ENCODE measurements around the gene NCR2. TPM values are rescaled to one million over a fixed set of nuclear protein-coding genes. Genes with fewer than 3 reads are reported as not detected.
A peak's percentile ranks its signal among the peaks of the same experiment; 100 is the strongest.

NCR2 gene
- total RNA-seq, 1 experiment from 2014 or later, result not detected

- H3K27me3 Mint-ChIP-seq (ENCODE audit: low read depth), result peaks cover 71% of the 10 kb centered on the region
- peaks cover 5% of the 10 kb centered on the region; the same call in 1 of the 2 replicates for H3K9me3 Mint-ChIP-seq
- peaks cover 23% of the 10 kb centered on the region for H3K4me1 Mint-ChIP-seq
- no peak overlapping the region for H3K4me3 Mint-ChIP-seq
- TF ChIP-seq RORB (CRISPR knock-in tag; IDR thresholded peaks at IDR 0.05), result no peak
- no peak for TF ChIP-seq ETV6 (CRISPR knock-in tag; IDR thresholded peaks at IDR 0.05)
- no peak for TF ChIP-seq ELF4 (CRISPR knock-in tag; IDR thresholded peaks at IDR 0.05; ENCODE audit: low read depth)
- TF ChIP-seq FOXJ3 (CRISPR knock-in tag; IDR thresholded peaks at IDR 0.05; ENCODE audit: borderline replicate concordance), result no peak
- TF ChIP-seq EMX1 (CRISPR knock-in tag; IDR thresholded peaks at IDR 0.05), result no peak
- TF ChIP-seq, protein P1, sequence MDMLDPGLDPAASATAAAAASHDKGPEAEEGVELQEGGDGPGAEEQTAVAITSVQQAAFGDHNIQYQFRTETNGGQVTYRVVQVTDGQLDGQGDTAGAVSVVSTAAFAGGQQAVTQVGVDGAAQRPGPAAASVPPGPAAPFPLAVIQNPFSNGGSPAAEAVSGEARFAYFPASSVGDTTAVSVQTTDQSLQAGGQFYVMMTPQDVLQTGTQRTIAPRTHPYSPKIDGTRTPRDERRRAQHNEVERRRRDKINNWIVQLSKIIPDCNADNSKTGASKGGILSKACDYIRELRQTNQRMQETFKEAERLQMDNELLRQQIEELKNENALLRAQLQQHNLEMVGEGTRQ (CRISPR knock-in tag; IDR thresholded peaks at IDR 0.05), result no peak
- no peak for TF ChIP-seq MYBL2 (CRISPR knock-in tag; IDR thresholded peaks at IDR 0.05)
- TF ChIP-seq, protein P2, sequence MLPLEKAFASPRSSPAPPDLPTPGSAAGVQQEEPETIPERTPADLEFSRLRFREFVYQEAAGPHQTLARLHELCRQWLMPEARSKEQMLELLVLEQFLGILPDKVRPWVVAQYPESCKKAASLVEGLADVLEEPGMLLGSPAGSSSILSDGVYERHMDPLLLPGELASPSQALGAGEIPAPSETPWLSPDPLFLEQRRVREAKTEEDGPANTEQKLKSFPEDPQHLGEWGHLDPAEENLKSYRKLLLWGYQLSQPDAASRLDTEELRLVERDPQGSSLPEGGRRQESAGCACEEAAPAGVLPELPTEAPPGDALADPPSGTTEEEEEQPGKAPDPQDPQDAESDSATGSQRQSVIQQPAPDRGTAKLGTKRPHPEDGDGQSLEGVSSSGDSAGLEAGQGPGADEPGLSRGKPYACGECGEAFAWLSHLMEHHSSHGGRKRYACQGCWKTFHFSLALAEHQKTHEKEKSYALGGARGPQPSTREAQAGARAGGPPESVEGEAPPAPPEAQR (CRISPR knock-in tag; IDR thresholded peaks at IDR 0.05), result no peak
- no peak for TF ChIP-seq CBFB (CRISPR knock-in tag; IDR thresholded peaks at IDR 0.05; ENCODE audit: low read depth)
- TF ChIP-seq, protein P3, sequence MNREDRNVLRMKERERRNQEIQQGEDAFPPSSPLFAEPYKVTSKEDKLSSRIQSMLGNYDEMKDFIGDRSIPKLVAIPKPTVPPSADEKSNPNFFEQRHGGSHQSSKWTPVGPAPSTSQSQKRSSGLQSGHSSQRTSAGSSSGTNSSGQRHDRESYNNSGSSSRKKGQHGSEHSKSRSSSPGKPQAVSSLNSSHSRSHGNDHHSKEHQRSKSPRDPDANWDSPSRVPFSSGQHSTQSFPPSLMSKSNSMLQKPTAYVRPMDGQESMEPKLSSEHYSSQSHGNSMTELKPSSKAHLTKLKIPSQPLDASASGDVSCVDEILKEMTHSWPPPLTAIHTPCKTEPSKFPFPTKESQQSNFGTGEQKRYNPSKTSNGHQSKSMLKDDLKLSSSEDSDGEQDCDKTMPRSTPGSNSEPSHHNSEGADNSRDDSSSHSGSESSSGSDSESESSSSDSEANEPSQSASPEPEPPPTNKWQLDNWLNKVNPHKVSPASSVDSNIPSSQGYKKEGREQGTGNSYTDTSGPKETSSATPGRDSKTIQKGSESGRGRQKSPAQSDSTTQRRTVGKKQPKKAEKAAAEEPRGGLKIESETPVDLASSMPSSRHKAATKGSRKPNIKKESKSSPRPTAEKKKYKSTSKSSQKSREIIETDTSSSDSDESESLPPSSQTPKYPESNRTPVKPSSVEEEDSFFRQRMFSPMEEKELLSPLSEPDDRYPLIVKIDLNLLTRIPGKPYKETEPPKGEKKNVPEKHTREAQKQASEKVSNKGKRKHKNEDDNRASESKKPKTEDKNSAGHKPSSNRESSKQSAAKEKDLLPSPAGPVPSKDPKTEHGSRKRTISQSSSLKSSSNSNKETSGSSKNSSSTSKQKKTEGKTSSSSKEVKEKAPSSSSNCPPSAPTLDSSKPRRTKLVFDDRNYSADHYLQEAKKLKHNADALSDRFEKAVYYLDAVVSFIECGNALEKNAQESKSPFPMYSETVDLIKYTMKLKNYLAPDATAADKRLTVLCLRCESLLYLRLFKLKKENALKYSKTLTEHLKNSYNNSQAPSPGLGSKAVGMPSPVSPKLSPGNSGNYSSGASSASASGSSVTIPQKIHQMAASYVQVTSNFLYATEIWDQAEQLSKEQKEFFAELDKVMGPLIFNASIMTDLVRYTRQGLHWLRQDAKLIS (CRISPR knock-in tag; IDR thresholded peaks at IDR 0.05; ENCODE audit: borderline replicate concordance), result no peak
- no peak for TF ChIP-seq NFYB (CRISPR knock-in tag; conservative IDR thresholded peaks at IDR 0.05; ENCODE audit: low read depth)
- peak; percentile 50 for ATAC-seq
- no peak for DNase-seq (ENCODE audit: low spot score)
- CTCF ChIA-PET, result interaction anchor here (1.1 to 2.0 kb wide), 3 partner anchors 11 to 107 kb away, joined by 3 to 10 read pairs (median 4); no protein-coding TSS in a partner anchor
- H3K36me3 Mint-ChIP-seq, result no peaks in the 10 kb centered on the region
- POLR2A ChIA-PET, result no interaction called here
- H3K27ac Mint-ChIP-seq, result no peak overlapping the region
Measured at GRCh38 chr6:41289815-41290214, 45.6 kb upstream of the NCR2 start.

GRCh38 chr6:41291717-41292116, 43.7 kb upstream of the NCR2 start:
- H3K27me3 Mint-ChIP-seq (ENCODE audit: low read depth), result peaks cover 72% of the 10 kb centered on the region
- H3K9me3 Mint-ChIP-seq, result peaks cover 21% of the 10 kb centered on the region
- H3K27ac Mint-ChIP-seq, result no peak overlapping the region
- DNase-seq (ENCODE audit: low spot score) (no peak), ATAC-seq (no peak)
- H3K4me1 Mint-ChIP-seq, result peaks cover 26% of the 10 kb centered on the region
- peaks cover 14% of the 10 kb centered on the region for H3K36me3 Mint-ChIP-seq
- no peak overlapping the region for H3K4me3 Mint-ChIP-seq
- ChIA-PET CTCF (no interaction called here), POLR2A (no interaction called here)
- TF ChIP-seq ZNF423 (CRISPR knock-in tag; IDR thresholded peaks at IDR 0.05) (no peak), CREM (CRISPR knock-in tag; IDR thresholded peaks at IDR 0.05) (no peak), ZNF232 (CRISPR knock-in tag; IDR thresholded peaks at IDR 0.05) (no peak)

DNA sequence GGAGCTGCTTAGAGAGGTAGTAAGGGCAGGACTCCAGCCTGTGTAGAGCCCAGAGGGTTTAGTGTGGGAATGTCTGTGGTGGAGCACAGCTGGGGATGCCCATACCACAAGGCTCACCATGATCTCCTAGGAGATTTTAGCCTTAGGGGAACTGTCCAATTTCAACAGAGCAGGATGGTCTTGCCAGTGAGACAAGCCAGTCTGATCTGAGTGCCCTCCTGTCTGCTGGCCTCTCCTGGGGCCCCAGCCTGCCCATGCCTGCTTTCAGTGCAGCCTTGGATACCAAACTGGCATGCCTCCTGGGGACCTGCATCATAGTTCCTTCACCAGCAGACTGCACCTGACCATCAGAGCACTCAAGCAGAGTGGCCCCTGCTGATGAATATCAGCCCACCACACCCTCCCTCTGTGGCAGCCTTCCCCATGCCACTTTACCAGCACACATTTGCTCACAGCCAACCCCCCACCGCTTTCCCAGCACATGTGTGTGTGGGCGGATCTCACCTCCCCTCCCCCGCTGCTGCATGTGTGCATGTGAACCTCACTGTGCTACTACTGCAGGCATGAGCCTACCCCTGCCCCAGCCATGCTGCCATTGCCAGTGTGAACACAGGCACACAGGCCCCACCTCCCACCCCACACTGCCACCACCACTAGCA, 41.1 kb upstream of the NCR2 start:
- no peak for ATAC-seq
- POLR2A ChIA-PET, result no interaction called here
- Mint-ChIP-seq H3K36me3 (peaks cover 38% of the 10 kb centered on the region), H3K27me3 (ENCODE audit: low read depth) (peaks cover 56% of the 10 kb centered on the region), H3K9me3 (peaks cover 46% of the 10 kb centered on the region), H3K4me1 (peaks cover 22% of the 10 kb centered on the region), H3K4me3 (no peak overlapping the region), H3K27ac (no peak overlapping the region)
- DNase-seq (ENCODE audit: low spot score), result no peak
- CTCF ChIA-PET, result interaction anchor here (1.2 kb wide), 1 partner anchor 24 kb away, joined by 3 read pairs; no protein-coding TSS in a partner anchor
- TF ChIP-seq FOXJ3 (CRISPR knock-in tag; IDR thresholded peaks at IDR 0.05; ENCODE audit: borderline replicate concordance) (no peak), OVOL2 (CRISPR knock-in tag; IDR thresholded peaks at IDR 0.05; ENCODE audit: borderline replicate concordance) (no peak), GRHL2 (CRISPR knock-in tag; IDR thresholded peaks at IDR 0.05; ENCODE audit: insufficient replicate concordance, severe bottlenecking) (no peak), TEAD4 (CRISPR knock-in tag; IDR thresholded peaks at IDR 0.05) (no peak), ATF1 (CRISPR knock-in tag; IDR thresholded peaks at IDR 0.05) (no peak), GABPB1 (CRISPR knock-in tag; IDR thresholded peaks at IDR 0.05) (no peak), JUN (CRISPR knock-in tag; IDR thresholded peaks at IDR 0.05) (no peak), CBFB (CRISPR knock-in tag; IDR thresholded peaks at IDR 0.05; ENCODE audit: low read depth) (no peak), NFE2L1 (CRISPR knock-in tag; IDR thresholded peaks at IDR 0.05) (no peak), TEAD1 (CRISPR knock-in tag; IDR thresholded peaks at IDR 0.05) (no peak), ZNF317 (CRISPR knock-in tag; IDR thresholded peaks at IDR 0.05; ENCODE audit: borderline replicate concordance, low read depth) (no peak), ZNF121 (CRISPR knock-in tag; IDR thresholded peaks at IDR 0.05) (no peak)
- TF ChIP-seq, protein P4, sequence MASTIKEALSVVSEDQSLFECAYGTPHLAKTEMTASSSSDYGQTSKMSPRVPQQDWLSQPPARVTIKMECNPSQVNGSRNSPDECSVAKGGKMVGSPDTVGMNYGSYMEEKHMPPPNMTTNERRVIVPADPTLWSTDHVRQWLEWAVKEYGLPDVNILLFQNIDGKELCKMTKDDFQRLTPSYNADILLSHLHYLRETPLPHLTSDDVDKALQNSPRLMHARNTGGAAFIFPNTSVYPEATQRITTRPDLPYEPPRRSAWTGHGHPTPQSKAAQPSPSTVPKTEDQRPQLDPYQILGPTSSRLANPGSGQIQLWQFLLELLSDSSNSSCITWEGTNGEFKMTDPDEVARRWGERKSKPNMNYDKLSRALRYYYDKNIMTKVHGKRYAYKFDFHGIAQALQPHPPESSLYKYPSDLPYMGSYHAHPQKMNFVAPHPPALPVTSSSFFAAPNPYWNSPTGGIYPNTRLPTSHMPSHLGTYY (CRISPR knock-in tag; IDR thresholded peaks at IDR 0.05), result no peak

Data from WTC11 (cell line).